ENCODE results near the gene SBNO2. TPM values are rescaled to one million over a fixed set of nuclear protein-coding genes. Genes with fewer than 3 reads are reported as not detected.

SBNO2 gene
- polyA plus RNA-seq, 12 donors = 7.4 to 33.2 (median 10.2) TPM; not detected in 1

- DNase-seq = no peak
Measured at GRCh38 chr19:1091544-1092175, 82.4 kb downstream of the SBNO2 start.

- no peak for DNase-seq
Measured at GRCh38 chr19:1090731-1091543, 83.1 kb downstream of the SBNO2 start.

- no peak for DNase-seq
Measured at GRCh38 chr19:1089891-1090290, 84.2 kb downstream of the SBNO2 start.

- DNase-seq = no peak
Measured at GRCh38 chr19:1089126-1089771, 84.8 kb downstream of the SBNO2 start.

- DNase-seq = no peak
Measured at GRCh38 chr19:1088416-1089010, 85.6 kb downstream of the SBNO2 start.

GRCh38 chr19:1087813-1088415 is 86.2 kb downstream of the SBNO2 start:
- DNase-seq = no peak

- DNase-seq = no peak
Measured at GRCh38 chr19:1086613-1087012, 87.5 kb downstream of the SBNO2 start.

- DNase-seq = no peak
Measured at GRCh38 chr19:1085676-1086442, 88.2 kb downstream of the SBNO2 start.

- no peak for DNase-seq
Measured at GRCh38 chr19:1085053-1085658, 88.9 kb downstream of the SBNO2 start.

- no peak for DNase-seq
Measured at GRCh38 chr19:1084024-1084868, 89.8 kb downstream of the SBNO2 start.

GRCh38 chr19:1082928-1083816 is 90.9 kb downstream of the SBNO2 start:
- DNase-seq = no peak

GRCh38 chr19:1082165-1082927 is 91.7 kb downstream of the SBNO2 start:
- DNase-seq = no peak

GRCh38 chr19:1081301-1082164 is 92.5 kb downstream of the SBNO2 start:
- DNase-seq = no peak

- no peak for DNase-seq
Measured at GRCh38 chr19:1080360-1081161, 93.5 kb downstream of the SBNO2 start.

GRCh38 chr19:1079566-1080111 is 94.4 kb downstream of the SBNO2 start:
- no peak for DNase-seq

GRCh38 chr19:1076951-1077350 is 97.1 kb downstream of the SBNO2 start:
- DNase-seq = no peak

Data from muscle of arm (tissue), 12 donors.